SK-N-SH (cell line): ENCODE results near the gene SORBS1. TPM values are rescaled to one million over a fixed set of nuclear protein-coding genes. Genes with fewer than 3 reads are reported as not detected.
A peak's percentile ranks its signal among the peaks of the same experiment; 100 is the strongest.

Experiments used
- CTCF ChIA-PET: fragments of 300-600, 350-600 bp; formaldehyde crosslinking; extraction: SDS; loops from one replicate; lab custom pipeline; 2021; lab: Yijun Ruan, JAX
- POLR2A ChIA-PET: fragments of 350-600 bp; sonication (Branson Sonifier 250); formaldehyde crosslinking; extraction: SDS; loops from one replicate; lab custom pipeline; 2020; ENCODE audit warnings: antibody characterized with exemption, inconsistent platforms; lab: Yijun Ruan, JAX
- DNase-seq: peaks from one replicate; pipeline ENCODE4 v3.0.0; 2012
- H2AFZ ChIP-seq: fragments of 200-600 bp; sonication (generic); 2 replicates; pipeline ENCODE4 v1.8.1; 2016; ENCODE audit warnings: antibody characterized with exemption, mild to moderate bottlenecking, low read depth
- H3F3A ChIP-seq: fragments of 200-600 bp; sonication (generic); replicated peaks from 2 replicates; pipeline ENCODE3; 2016; ENCODE audit warnings: antibody characterized with exemption, mild to moderate bottlenecking; ENCODE audit not compliant: insufficient read depth
- H3K27ac ChIP-seq, 2 experiments: fragments of 200-500 bp in 1 of 2; fragments of 200-600 bp in 1 of 2; sonication (Bioruptor generic) in 1 of 2; sonication (generic), shearing (Covaris generic) in 1 of 2; 2 replicates each; pipeline versions ENCODE4 v1.5.1 to v1.6.1; 2014 to 2016; ENCODE audit warnings: low read depth in 2 of 2, inconsistent platforms in 1 of 2, low read length in 1 of 2, mild to moderate bottlenecking in 1 of 2, mixed read lengths in 1 of 2
- H3K27me3 ChIP-seq: fragments of 200-600 bp; sonication (generic), shearing (Covaris generic); 2 replicates; pipeline ENCODE4 v1.6.1; 2016; ENCODE audit warnings: mixed run types; ENCODE audit not compliant: insufficient read depth
- H3K36me3 ChIP-seq, 2 experiments: fragments of 200-500 bp in 1 of 2; fragments of 200-600 bp in 1 of 2; sonication (Bioruptor generic) in 1 of 2; sonication (generic) in 1 of 2; replicated peaks in 1 of 2; 2 replicates each; pipeline versions ENCODE3 to v1.5.1; 2014 to 2016; ENCODE audit warnings: low read length in 1 of 2, mild to moderate bottlenecking in 1 of 2; ENCODE audit not compliant: insufficient read depth in 2 of 2, control insufficient read depth in 1 of 2
- H3K4me1 ChIP-seq, 2 experiments: fragments of 200-500 bp in 1 of 2; fragments of 200-600 bp in 1 of 2; sonication (Bioruptor generic) in 1 of 2; sonication (generic), shearing (Covaris generic) in 1 of 2; 2 replicates each; pipeline versions ENCODE4 v1.5.1 to v1.6.1; 2014 to 2016; ENCODE audit warnings: low read depth in 1 of 2, low read length in 1 of 2, mixed run types in 1 of 2; ENCODE audit not compliant: insufficient read depth in 2 of 2, control insufficient read depth in 1 of 2
- H3K4me2 ChIP-seq: fragments of 200-600 bp; sonication (generic), shearing (Covaris generic); 2 replicates; pipeline ENCODE4 v1.6.1; 2017; ENCODE audit warnings: mixed run types
- H3K4me3 ChIP-seq, 2 experiments: fragments of 200-500 bp in 1 of 2; fragments of 200-600 bp in 1 of 2; sonication (Bioruptor generic) in 1 of 2; sonication (generic), shearing (Covaris generic) in 1 of 2; 2 replicates each; pipeline versions ENCODE4 v1.5.1 to v1.8.1; 2014 to 2016; ENCODE audit warnings: low read depth in 2 of 2, inconsistent platforms in 1 of 2, low read length in 1 of 2, mild to moderate bottlenecking in 1 of 2, mixed read lengths in 1 of 2, moderate library complexity in 1 of 2
- H3K79me2 ChIP-seq: fragments of 200-600 bp; sonication (generic); 2 replicates; pipeline ENCODE4 v1.8.1; 2017; ENCODE audit warnings: mild to moderate bottlenecking; ENCODE audit not compliant: insufficient read depth
- H3K9ac ChIP-seq: fragments of 200-600 bp; sonication (generic); 2 replicates; pipeline ENCODE4 v1.6.1; 2017; ENCODE audit warnings: mixed run types
- H3K9me2 ChIP-seq: fragments of 200-600 bp; sonication (generic); 2 replicates; pipeline ENCODE4 v1.6.1; 2017; ENCODE audit warnings: mixed run types
- H3K9me3 ChIP-seq: fragments of 200-600 bp; sonication (generic); 2 replicates; pipeline ENCODE4 v1.6.1; 2017; ENCODE audit warnings: mixed run types, mild to moderate bottlenecking, moderate library complexity
- H4K20me1 ChIP-seq: fragments of 200-600 bp; sonication (generic); 2 replicates; pipeline ENCODE4 v1.6.1; 2017; ENCODE audit warnings: mild to moderate bottlenecking, mixed run types; ENCODE audit not compliant: insufficient read depth
- CHD2 ChIP-seq: fragments of 150-350 bp; IDR thresholded peaks from 2 replicates; pipeline ENCODE4 v1.6.1; 2018; ENCODE audit warnings: low read length; ENCODE audit not compliant: partially characterized antibody
- EP300 ChIP-seq, 2 experiments: IDR thresholded peaks; 2 replicates each; pipeline versions ENCODE4 v1.4.0 to v1.6.1; 2012; ENCODE audit warnings: borderline replicate concordance in 1 of 2, low read depth in 1 of 2, low read length in 1 of 2
- FOSL2 ChIP-seq: IDR thresholded peaks from 2 replicates; pipeline ENCODE4 v1.4.0; 2012; ENCODE audit warnings: low read depth, mild to moderate bottlenecking, moderate library complexity, borderline replicate concordance
- FOXM1 ChIP-seq: IDR thresholded peaks from 2 replicates; pipeline ENCODE4 v1.4.0; 2012; ENCODE audit warnings: low read depth, mild to moderate bottlenecking
- JUND ChIP-seq: IDR thresholded peaks from 2 replicates; pipeline ENCODE4 v1.4.0; 2012
- NFIC ChIP-seq: IDR thresholded peaks from 2 replicates; pipeline ENCODE4 v1.4.0; 2012; ENCODE audit warnings: borderline replicate concordance
- POLR2AphosphoS5 ChIP-seq: IDR thresholded peaks from 2 replicates; pipeline ENCODE4 v1.6.1; 2012; ENCODE audit warnings: low read depth, low read length
- RCOR1 ChIP-seq: fragments of 150-350 bp; IDR thresholded peaks from 2 replicates; pipeline ENCODE4 v1.6.1; 2017; ENCODE audit warnings: antibody characterized with exemption, low read length
- SIN3A ChIP-seq: IDR thresholded peaks from 2 replicates; pipeline ENCODE4 v1.6.1; 2012; ENCODE audit warnings: low read depth, mild to moderate bottlenecking, low read length, moderate library complexity, borderline replicate concordance
- SMC3 ChIP-seq: IDR thresholded peaks from 2 replicates; pipeline ENCODE4 v1.6.1; 2012; ENCODE audit warnings: low read depth, low read length, improper control_type of control experiment
- TCF12 ChIP-seq: IDR thresholded peaks from 2 replicates; pipeline ENCODE4 v1.4.0; 2012
- YY1 ChIP-seq: IDR thresholded peaks from 2 replicates; pipeline ENCODE4 v1.4.0; 2012; ENCODE audit warnings: low read depth, mild to moderate bottlenecking
- ZBTB33 ChIP-seq: IDR thresholded peaks from 2 replicates; pipeline ENCODE4 v1.4.0; 2012; ENCODE audit warnings: low read depth, borderline replicate concordance
- WGBS: methylation state at CpG from one replicate; pipeline ENCODE4 v1.1.6; 2017; ENCODE audit warnings: low lambda C conversion rate; 5-methylcytosine and 5-hydroxymethylcytosine counted together
- polyA plus RNA-seq, 3 experiments: library from polyadenylated mRNA; depleted of rRNA; stranded (reverse); fragments of >200 nt; gene quantifications; 2 replicates each; pipeline ENCODE4 v1.2.3, GENCODE V29; 2012
- TF ChIP-seq, protein P1 (sequence below): IDR thresholded peaks from 2 replicates; pipeline ENCODE4 v1.4.0; 2012; ENCODE audit warnings: low read depth, borderline replicate concordance

SORBS1 gene
- polyA plus RNA-seq, 1 of the 3 experiments (the other 2 are of a cell fraction): 0.36 TPM

- TF ChIP-seq CHD2 (no peak), JUND (no peak), RCOR1 (no peak), FOSL2 (no peak), NFIC (no peak), YY1 (no peak), SMC3 (no peak), POLR2AphosphoS5 (no peak), TCF12 (no peak), SIN3A (no peak), EP300 (IDR thresholded peaks at IDR 0.05; ENCODE audit: borderline replicate concordance in 1 of 2, low read depth in 1 of 2, low read length in 1 of 2) (no peak), FOXM1 (no peak)
- TF ChIP-seq, protein P1, sequence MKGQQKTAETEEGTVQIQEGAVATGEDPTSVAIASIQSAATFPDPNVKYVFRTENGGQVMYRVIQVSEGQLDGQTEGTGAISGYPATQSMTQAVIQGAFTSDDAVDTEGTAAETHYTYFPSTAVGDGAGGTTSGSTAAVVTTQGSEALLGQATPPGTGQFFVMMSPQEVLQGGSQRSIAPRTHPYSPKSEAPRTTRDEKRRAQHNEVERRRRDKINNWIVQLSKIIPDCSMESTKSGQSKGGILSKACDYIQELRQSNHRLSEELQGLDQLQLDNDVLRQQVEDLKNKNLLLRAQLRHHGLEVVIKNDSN: no peak
- TF ChIP-seq, all 33 proteins: peak for 0
Measured at GRCh38 chr10:95332666-95333249, 228.4 kb downstream of the SORBS1 start (continued).

DNA sequence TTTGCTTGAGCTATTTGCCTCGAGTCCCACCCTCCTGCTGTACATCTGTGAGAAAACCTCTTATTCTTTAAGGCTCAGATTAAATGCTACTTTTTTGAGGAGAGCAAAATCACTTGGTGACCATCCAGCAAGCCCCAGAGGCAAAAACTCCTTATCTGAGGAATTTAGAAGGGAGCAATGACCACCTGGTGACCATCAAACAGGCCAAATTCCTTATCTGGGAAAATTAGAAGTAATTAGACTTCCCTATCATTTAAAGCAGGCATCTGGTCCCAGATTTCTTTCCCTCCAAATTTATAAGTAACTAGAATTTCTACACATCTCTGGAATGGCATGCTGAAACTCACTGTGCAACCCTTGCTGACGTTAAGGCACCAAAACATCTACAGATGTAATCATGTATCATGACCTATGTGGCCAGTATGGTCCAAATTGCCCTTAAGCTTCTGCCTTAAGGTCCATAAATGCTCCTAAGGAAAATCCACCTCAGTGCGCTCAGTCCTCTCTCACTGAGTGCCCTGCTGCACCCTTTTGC, 229.5 kb downstream of the SORBS1 start:
- Histone ChIP-seq H3K4me1 (peaks cover 10% of the 10 kb centered on the region in 2 experiments; a peak in 2 of 4 replicates), H4K20me1 (no peaks in the 10 kb centered on the region), H3K27ac (no peak overlapping the region), H3K4me2 (no peak overlapping the region), H3K9me2 (no peaks in the 10 kb centered on the region), H3K9ac (no peak overlapping the region), H3K36me3 (no peaks in the 10 kb centered on the region), H3K79me2 (no peaks in the 10 kb centered on the region), H3F3A (peaks cover 6% of the 10 kb centered on the region), H3K4me3 (no peak overlapping the region), H3K9me3 (no peaks in the 10 kb centered on the region), H3K27me3 (no peaks in the 10 kb centered on the region), H2AFZ (no peak overlapping the region)
- 69% methylated on average over 3 of the region's 3 CpGs for whole genome bisulfite sequencing
- CTCF ChIA-PET: interaction anchor here (1.1 to 1.6 kb wide), 2 partner anchors 9 to 31 kb away, joined by 3 to 5 read pairs; no protein-coding TSS in a partner anchor
- TF ChIP-seq NFIC (no peak), EP300 (IDR thresholded peaks at IDR 0.05; ENCODE audit: borderline replicate concordance in 1 of 2, low read depth in 1 of 2, low read length in 1 of 2) (0 out of 4 replicates have a peak, but pooled peaks of 1 of the 2 experiments have one; percentile 8), FOXM1 (no peak), FOSL2 (no peak), SMC3 (no peak)
- POLR2A ChIA-PET: no interaction called here
- no peak for DNase-seq

GRCh38 chr10:95330966-95331453, 230.2 kb downstream of the SORBS1 start:
- Histone ChIP-seq H3K4me1 (peaks cover 10% of the 10 kb centered on the region in 2 experiments; a peak in 2 of 4 replicates), H2AFZ (no peak overlapping the region), H3K79me2 (no peaks in the 10 kb centered on the region), H4K20me1 (no peaks in the 10 kb centered on the region), H3K4me3 (no peak overlapping the region), H3K4me2 (no peak overlapping the region), H3K27me3 (no peaks in the 10 kb centered on the region), H3F3A (peaks cover 6% of the 10 kb centered on the region), H3K36me3 (no peaks in the 10 kb centered on the region), H3K9ac (no peak overlapping the region), H3K9me2 (no peaks in the 10 kb centered on the region), H3K9me3 (no peaks in the 10 kb centered on the region), H3K27ac (no peak overlapping the region)
- WGBS: 71% methylated on average over 1 of the region's 1 CpG
- ChIA-PET POLR2A (no interaction called here), CTCF (interaction anchor here (1.1 to 1.6 kb wide), 2 partner anchors 9 to 32 kb away, joined by 3 to 5 read pairs; no protein-coding TSS in a partner anchor)
- no peak for DNase-seq
- no peak for TF ChIP-seq ZBTB33
- TF ChIP-seq CHD2: no peak
